Measurements from ENCODE around the gene GNB1L.

Gene GNB1L

GRCh38 chr22:19875531-19876313 lies 21.0 kb upstream of the GNB1L start:
- no peak for DNase-seq

GRCh38 chr22:19875061-19875530 lies 20.4 kb upstream of the GNB1L start:
- peak; percentile 14 for DNase-seq

DNA sequence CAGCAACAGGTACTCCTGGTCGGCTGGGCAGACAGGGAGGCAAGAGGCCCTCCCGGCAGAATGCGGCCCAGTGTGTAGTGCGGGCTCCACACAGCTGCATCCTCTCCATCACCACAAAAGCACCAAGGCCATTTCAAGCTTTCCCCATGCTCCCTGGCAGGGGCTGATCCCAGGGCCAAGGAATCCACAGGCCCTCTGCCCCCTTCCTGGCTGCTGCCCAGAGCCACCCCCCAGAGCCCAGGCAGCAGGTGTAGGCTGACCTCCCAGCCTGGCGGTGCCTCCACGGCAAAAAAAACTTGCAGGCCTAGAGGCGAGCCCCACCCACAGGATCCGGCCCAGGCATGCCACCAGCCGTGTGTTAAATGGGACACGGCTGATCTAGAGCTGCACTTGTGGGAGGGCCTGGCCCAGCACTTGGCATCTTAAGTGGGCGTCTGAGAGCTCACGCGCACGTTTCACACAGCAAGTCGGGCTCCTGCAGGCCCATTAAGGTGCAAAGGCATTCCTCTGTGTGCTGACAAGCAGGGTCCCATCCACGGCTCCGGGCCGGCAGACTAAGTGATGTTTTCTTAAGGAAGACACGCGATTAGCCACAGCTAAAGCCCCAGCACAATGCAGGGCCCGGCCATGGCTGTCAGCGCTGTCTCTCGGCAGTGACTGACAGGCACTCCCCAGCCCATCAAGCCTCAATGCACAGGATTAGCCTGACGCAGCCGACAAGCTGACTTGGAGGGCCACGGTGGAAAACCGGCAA lies 19.8 kb upstream of the GNB1L start:
- peak; percentile 17 for DNase-seq

DNA sequence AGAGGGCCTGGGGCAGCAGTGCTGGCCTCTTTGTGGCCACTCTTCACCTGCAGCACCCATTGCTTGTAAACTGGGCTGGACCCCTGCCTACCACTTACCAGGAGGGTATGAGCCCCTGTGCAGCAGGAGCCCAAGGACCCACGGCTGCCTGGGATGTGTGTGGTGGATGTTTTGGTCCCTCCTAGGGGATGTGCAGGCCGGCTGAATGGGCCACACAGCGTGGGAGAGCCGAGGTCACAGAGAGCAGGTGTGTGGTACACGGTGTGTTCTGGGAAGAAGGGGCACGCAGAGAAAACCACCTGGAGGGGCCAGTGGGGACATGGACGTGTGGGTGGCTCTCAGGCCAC lies 19.3 kb upstream of the GNB1L start:
- peak; percentile 13 for DNase-seq

DNA sequence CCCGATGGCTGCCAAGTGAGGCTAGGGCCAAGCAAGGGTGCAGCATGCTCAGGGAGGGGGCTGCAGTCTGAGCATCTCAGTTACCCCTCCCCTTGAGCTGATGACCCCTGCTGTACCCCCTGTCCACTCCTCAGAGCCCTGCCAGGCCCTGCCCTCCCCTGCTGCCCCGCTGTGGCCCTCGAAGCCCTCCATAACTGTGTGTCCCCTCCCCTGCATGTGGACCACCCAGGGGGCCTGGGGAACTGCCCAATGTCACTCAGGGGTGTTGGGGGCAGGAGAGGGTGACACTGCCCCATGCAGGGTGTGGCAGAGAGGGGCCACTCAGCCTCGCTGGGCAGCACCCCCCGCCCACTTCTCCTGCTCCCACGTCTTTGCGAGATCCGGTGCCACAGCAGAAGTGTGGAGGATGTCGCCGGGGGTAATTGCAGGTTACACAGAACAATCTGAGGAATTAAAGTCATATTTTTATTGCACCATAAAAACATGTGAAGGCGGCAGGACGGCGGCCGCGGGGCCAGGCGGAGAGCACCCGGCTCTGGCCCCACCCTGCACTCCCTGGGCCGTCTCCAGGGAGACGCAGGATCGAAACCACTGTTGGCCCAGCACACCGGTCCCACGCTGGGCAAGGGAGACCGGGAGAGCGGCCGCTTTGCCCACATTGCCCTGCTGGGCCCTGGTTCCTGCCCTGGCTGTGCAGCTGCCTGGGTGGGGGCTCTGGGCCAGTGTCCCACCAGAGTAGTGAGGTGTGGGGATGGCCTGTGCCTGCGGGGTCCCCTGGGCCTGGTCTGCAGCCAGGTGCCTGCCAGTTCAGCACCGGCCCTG lies 18.7 kb upstream of the GNB1L start:
- DNase-seq, result peak; percentile 12

DNA sequence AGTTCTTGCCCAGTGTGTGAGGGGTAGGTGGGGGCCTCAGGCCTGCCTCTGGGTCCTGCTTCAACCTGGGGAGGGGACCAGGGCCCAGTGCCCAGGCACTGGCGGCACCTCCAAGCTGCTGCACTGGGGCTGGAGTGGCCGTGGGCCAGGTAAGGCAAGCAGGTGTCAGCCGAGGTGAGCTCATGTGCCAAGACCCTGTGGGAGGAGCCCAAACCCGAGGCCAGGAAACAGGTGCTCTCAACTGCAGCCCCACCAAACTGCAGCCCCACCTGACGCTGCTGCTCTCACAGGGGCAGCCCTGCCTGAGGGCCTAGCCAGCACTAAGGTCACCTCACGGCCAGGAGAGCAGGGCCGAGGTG lies 18.1 kb upstream of the GNB1L start:
- DNase-seq, result no peak

GRCh38 chr22:19871845-19872778 lies 17.4 kb upstream of the GNB1L start:
- DNase-seq, result peak; percentile 13

DNA sequence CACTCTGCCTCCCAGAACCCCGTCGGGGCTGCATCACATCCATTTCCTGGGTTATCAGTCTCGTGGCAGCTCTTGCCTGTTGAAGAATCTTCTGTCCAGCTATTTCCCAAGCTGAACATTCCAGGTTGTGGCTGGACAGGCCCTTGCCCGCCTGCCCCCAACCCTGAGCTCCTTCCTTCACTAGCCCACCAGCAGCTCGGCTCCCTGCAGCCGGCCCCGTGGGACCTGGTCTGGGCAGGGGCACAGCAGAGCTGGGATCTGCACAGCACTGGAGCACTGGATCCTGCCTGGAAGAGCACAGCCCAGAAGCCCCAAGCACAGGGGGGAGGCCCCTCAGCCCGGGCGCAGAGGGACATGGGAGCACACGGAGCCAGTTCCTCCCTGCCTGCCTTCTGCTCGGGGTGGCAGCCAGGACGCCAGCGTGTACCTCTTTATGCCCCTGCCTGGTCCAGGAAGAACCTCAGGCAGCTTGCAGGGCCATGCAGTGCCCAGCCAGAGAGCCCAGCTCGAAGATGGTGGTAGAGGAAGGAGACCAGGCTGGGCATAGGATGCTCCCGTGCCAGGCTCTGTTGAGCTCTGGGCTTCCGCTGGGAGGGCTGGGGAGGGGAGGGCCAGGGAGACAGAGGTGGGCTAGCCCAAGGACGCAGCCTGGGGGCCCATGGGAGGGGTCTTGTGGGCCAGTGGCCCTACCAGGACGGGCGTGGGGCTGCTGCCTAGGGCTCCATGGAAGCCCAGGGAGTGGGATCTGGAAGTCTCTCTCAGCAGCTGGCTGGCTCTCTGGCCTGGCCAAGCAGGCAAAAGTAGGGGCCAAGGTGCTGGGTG lies 16.6 kb upstream of the GNB1L start:
- peak; percentile 12 for DNase-seq

DNA sequence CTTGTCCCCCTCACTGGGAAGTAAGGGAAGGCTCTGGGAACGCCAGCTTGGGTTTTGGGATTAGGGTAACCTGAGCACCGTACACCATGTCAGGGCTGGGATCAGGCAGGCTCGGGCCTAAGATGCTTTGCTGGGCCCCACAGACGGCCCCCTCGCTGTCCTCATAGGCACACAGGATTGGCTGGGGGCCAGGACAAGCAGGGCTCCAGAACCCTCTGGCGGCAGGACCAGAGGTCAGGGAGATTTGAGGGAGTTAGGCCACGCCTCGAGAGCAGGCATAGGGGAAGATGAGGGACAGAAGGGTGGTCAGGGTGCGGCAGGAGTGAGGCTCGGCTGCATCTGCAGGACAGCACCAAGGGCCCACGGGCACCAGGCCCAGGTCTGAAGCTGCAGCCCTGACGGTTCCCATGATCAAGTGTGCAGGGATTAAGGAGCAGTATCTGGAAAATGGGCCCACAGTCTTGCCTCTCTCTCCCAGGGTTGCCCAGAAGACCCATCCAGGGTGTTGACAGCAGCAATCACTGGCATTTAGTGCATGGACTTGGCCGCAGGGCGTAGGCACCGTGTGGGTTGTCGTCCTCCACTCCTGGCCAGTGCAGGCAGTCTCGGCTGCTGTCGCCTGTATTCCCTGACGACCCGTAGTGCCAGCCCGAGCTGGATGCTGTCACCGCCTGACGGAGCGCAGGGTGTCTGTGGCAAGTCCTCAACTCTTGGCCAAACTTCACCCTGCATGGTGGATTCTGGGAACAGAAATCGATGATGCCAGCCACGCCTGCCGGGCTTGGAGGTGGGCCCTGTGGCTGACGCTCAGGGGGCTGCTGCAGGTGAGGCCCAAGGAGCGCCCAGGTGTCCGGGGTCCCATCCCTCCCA lies 15.7 kb upstream of the GNB1L start:
- DNase-seq, result peak; percentile 13

DNA sequence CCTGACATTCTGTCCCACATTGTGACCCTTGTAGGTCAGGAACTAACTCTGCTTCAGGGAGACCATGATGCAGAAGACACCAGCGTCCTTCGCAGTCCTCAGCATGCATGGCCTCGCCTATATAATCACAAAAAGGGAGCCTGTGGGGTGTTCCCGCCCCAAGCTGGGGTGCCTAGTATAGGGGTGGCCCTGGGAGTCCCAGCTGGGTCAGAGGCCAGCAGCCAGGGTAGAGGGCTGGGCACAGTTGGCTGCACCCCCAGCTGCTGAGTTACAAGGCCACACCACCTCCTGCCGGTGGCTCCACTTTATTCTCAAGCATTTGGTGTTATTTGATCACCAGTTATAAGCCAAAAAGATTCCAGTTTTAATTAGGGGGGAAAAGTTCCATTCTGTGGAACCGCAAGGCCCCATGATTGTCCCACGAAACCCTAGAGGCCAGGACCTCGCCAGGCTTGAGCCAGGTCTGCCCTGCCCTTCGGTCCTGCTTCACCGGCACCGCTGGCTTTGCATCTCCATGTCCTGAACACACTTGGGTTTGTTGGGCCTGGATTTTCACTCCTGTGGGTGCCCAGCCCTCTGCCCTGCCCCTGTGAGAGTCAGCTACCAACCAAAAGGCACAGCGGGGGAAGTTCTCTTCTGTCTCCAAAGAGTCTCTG lies 15.0 kb upstream of the GNB1L start:
- no peak for DNase-seq

DNA sequence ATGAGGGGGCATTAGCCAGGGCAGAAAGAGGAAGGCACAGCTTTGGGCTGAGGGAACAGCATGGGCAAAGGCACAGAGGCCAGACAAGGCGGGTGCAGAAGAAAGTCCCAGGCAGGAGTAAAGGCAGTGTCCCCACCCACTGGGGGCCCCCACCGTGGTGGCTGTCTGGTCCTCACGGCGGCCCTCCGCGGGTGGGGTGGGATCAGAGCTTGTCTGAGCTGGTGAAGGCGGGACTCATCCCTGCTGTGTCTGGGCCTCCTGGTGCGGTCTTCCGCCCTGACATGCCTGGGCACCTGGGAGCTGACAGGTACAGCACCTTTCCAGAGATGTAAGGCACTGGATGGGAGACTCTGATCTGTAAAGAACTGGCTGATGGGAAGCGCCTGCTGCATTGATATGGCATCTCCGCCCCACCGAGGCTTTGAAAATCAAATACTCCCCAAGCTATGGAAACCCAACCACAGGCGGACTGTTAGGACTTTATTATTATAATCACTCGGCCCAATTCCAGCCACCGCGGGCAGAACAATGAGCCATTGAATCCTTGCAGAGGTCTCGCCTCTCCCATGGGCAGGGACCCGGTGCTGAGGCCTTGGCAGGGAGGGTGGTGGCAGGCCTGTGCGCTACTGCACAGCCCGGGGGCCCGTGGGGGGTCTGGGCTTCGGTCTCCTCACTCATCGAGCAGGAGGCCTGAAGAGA lies 14.2 kb upstream of the GNB1L start:
- DNase-seq, result peak; percentile 7

GRCh38 chr22:19868333-19868732 lies 13.7 kb upstream of the GNB1L start:
- peak; percentile 5 for DNase-seq

- DNase-seq, result peak; percentile 1
Measured at GRCh38 chr22:19867617-19868016, 12.9 kb upstream of the GNB1L start.

DNA sequence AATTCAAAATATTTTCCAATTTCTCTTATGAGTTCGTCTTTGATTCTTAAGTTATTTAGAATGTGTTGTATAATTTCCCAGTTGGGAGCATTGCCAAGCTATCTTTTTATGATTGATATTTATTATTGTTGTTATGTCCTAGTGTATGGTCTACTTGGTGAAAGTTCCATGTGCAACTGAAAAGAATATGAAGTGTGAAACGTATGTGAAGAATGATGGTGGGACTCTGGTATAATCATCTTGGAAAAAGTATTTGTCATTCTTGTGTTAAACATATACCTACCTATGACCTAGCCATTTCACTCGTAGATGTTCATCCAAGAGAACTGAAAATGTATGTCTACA lies 12.0 kb upstream of the GNB1L start:
- DNase-seq, result no peak

- DNase-seq, result no peak
Measured at GRCh38 chr22:19865141-19865829, 10.6 kb upstream of the GNB1L start.

DNA sequence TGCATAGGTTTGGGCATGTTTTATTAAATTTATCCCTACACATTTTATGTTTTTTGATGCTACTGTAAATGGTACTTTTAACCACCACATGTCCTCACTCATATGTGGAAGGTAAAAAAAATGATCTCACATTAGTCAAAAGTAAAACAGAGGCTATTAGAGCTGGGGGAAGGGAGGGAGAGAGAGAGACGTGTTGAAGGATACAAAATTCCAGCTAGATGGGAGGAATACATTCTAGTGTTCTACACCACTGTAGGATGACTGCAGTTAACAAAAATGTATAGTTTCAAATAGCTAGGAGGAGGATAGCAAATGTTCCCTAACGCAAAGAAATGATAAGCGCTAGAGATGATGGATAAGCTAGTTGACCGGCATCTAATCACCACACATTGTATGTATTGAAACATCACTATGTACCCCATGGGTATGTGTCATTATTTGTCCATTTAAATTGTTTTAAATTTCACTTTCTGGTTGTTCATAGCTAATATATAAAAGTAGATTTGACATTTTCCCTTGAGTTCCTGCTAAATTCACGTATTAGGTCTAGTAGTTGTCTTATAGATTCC lies 9.9 kb upstream of the GNB1L start:
- DNase-seq, result no peak

- no peak for DNase-seq
Measured at GRCh38 chr22:19863571-19863970, 8.9 kb upstream of the GNB1L start.

- no peak for DNase-seq
Measured at GRCh38 chr22:19862619-19863246, 8.1 kb upstream of the GNB1L start.

Data from CD4-positive, alpha-beta T cell treated with Interleukin-15 for 1 hour (primary cell).